ENCODE data around the gene PARD3. TPM values are rescaled to one million over a fixed set of nuclear protein-coding genes. Genes with fewer than 3 reads are reported as not detected.

The PARD3 gene
- polyA plus RNA-seq, 1 donor from 2014 or later, result 12.4 TPM

DNA sequence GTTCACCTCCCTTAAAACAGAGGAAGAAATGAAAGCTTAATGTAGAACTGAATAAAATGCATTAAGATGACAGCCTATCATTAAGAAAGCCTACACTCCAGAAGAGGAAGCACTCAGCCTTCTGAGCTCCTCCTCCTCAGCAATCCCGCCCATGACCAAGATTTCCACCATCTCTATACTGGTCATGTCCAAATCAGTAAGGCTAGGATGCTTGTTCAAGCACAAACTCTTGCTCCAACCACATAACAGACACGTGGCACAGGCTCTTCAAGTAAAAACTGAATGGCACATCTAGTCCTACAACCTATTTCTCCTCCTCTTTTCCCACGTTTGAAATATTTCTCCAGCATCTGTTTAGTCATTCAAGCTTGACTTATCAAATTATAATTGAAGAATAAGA, 454.1 kb downstream of the PARD3 start:
- no peak overlapping the region for H3K4me3 ChIP-seq (ENCODE audit: low read length)
- no peaks in the 10 kb centered on the region for H3K9me3 ChIP-seq (ENCODE audit: low read length)
- H3K4me2 ChIP-seq (ENCODE audit: low read length), result no peak overlapping the region
- H3K79me2 ChIP-seq (replicated peaks; ENCODE audit: insufficient read depth, low read length), result no peaks in the 10 kb centered on the region
- no peaks in the 10 kb centered on the region for H3K36me3 ChIP-seq (ENCODE audit: insufficient read depth, low read length)
- no peak overlapping the region for H3K27ac ChIP-seq (ENCODE audit: low read length)
- no peak overlapping the region for H2AFZ ChIP-seq (ENCODE audit: low read depth, low read length)
- no peaks in the 10 kb centered on the region for H3K27me3 ChIP-seq (ENCODE audit: insufficient read depth, low read depth, low read length)
- H3K9me2 ChIP-seq (ENCODE audit: insufficient read depth, low read length), result no peaks in the 10 kb centered on the region
- no peaks in the 10 kb centered on the region for H4K20me1 ChIP-seq (ENCODE audit: insufficient read depth)
- no peaks in the 10 kb centered on the region for H3F3A ChIP-seq (ENCODE audit: insufficient read depth, low read length, poor library complexity, severe bottlenecking)
- H3K9ac ChIP-seq (ENCODE audit: low read length), result no peak overlapping the region
- TF ChIP-seq EP300 (conservative IDR thresholded peaks at IDR 0.05; ENCODE audit: poor library complexity, severe bottlenecking), result no peak
- TF ChIP-seq, protein P1, sequence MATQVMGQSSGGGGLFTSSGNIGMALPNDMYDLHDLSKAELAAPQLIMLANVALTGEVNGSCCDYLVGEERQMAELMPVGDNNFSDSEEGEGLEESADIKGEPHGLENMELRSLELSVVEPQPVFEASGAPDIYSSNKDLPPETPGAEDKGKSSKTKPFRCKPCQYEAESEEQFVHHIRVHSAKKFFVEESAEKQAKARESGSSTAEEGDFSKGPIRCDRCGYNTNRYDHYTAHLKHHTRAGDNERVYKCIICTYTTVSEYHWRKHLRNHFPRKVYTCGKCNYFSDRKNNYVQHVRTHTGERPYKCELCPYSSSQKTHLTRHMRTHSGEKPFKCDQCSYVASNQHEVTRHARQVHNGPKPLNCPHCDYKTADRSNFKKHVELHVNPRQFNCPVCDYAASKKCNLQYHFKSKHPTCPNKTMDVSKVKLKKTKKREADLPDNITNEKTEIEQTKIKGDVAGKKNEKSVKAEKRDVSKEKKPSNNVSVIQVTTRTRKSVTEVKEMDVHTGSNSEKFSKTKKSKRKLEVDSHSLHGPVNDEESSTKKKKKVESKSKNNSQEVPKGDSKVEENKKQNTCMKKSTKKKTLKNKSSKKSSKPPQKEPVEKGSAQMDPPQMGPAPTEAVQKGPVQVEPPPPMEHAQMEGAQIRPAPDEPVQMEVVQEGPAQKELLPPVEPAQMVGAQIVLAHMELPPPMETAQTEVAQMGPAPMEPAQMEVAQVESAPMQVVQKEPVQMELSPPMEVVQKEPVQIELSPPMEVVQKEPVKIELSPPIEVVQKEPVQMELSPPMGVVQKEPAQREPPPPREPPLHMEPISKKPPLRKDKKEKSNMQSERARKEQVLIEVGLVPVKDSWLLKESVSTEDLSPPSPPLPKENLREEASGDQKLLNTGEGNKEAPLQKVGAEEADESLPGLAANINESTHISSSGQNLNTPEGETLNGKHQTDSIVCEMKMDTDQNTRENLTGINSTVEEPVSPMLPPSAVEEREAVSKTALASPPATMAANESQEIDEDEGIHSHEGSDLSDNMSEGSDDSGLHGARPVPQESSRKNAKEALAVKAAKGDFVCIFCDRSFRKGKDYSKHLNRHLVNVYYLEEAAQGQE (IDR thresholded peaks at IDR 0.05; ENCODE audit: borderline replicate concordance), result no peak
- no peak for TF ChIP-seq TAF1 (IDR thresholded peaks at IDR 0.05; ENCODE audit: low read depth)
- TF ChIP-seq MXI1 (conservative IDR thresholded peaks at IDR 0.05; ENCODE audit: poor library complexity, severe bottlenecking), result no peak
- no peak for TF ChIP-seq EZH2 (IDR thresholded peaks at IDR 0.05; ENCODE audit: borderline replicate concordance, insufficient read depth, low read length, poor library complexity, severe bottlenecking)

DNA sequence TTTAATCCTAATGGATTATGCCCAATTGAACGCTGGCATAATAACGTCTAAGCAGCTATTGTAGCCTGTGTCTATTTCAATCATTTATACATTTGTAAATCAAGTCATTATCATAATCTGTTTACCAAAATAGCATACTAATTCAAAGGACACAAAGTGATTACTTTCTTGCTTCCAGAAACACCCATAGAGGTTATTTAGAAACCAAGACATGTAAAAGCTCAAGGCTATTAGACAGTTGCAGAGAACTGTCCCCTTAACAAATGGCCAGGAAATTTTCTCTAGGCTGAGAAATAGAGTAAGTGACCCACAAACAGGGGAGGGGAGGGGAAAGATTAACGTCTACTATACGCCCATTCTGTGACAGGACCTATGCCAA, 455.7 kb downstream of the PARD3 start:
- no peaks in the 10 kb centered on the region for H3K79me2 ChIP-seq (replicated peaks; ENCODE audit: insufficient read depth, low read length)
- no peaks in the 10 kb centered on the region for H3F3A ChIP-seq (ENCODE audit: insufficient read depth, low read length, poor library complexity, severe bottlenecking)
- no peak overlapping the region for H3K27ac ChIP-seq (ENCODE audit: low read length)
- no peaks in the 10 kb centered on the region for H3K9me3 ChIP-seq (ENCODE audit: low read length)
- no peaks in the 10 kb centered on the region for H4K20me1 ChIP-seq (ENCODE audit: insufficient read depth)
- no peaks in the 10 kb centered on the region for H3K36me3 ChIP-seq (ENCODE audit: insufficient read depth, low read length)
- no peak overlapping the region for H3K4me2 ChIP-seq (ENCODE audit: low read length)
- no peak overlapping the region for H2AFZ ChIP-seq (ENCODE audit: low read depth, low read length)
- H3K9me2 ChIP-seq (ENCODE audit: insufficient read depth, low read length), result no peaks in the 10 kb centered on the region
- no peaks in the 10 kb centered on the region for H3K27me3 ChIP-seq (ENCODE audit: insufficient read depth, low read depth, low read length)
- no peak overlapping the region for H3K4me3 ChIP-seq (ENCODE audit: low read length)
- no peak overlapping the region for H3K9ac ChIP-seq (ENCODE audit: low read length)
- TF ChIP-seq RAD21 (conservative IDR thresholded peaks at IDR 0.05) (no peak), EP300 (conservative IDR thresholded peaks at IDR 0.05; ENCODE audit: poor library complexity, severe bottlenecking) (no peak)
- TF ChIP-seq, protein P1 (IDR thresholded peaks at IDR 0.05; ENCODE audit: borderline replicate concordance), result no peak
